Superior temporal gyrus (tissue), 1 donor: ENCODE results near the gene ZDHHC4.
"Not testable (repeated sequence)": the region's sequence is repeated elsewhere in the genome, so short reads cannot be mapped to it uniquely, and the experiment has no call there.

Experiments used
- DNase-seq: peaks from one replicate; pipeline ENCODE4 v3.0.0-alpha.2; 2016; ENCODE audit errors: extremely low spot score

Gene ZDHHC4

DNA sequence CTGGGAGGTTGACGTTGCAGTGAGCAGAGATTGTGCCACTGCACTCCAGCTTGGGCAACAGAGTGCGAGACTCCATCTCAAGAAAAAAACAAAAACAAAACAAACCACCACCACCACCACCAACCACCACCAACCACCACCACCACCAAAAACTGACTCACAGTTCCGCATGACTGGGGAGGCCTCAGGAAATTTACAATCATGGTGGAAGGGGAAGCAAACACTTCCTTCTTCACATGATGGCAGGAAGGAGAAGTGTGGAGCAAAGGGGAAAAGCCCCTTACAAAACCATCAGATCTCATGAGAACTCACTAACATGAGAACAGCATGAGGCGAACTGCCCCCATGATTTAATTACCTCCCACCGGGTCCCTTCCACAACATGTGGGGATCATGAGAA is 57.7 kb downstream of the ZDHHC4 start:
- not testable (repeated sequence) for DNase-seq

DNA sequence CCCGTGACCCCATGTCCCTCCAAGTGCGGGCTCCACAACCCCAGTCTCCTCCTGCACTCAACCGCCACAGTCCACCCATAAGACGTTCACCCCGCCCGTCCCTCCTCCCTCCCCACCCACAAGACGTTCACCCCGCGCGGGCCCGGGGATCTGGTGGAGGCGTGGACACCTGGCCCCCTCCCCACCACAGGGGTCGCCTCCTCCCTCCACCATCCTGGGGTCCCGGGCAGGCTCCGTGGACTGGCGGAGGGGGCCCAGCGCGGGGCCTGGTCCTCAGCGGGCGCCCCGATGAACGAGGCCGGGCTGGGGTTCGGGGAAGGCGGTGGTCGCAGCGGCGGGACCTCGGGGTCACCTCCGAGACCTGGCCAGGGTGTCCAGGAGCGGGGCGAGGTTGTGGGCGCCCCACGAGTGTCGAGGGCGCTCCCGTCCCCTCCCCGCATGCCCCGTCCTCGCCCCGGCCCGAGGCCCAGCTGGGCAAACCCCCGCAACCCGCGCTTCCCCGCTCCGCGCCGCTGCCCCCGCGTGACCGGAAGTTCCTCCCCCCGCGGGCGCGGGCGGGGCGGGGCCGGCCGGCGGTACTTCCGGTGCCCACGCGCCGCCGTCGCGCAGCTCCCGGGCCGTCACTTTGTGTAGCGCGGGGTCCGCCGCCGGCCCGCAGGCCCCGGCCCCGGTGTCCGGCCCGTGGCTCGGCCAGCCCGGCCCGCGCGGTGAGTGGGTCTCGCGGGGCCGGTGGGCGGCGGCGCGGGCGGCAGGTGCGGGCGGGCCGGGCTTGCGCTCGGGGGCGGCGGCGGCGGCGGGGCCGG is 59.7 kb downstream of the ZDHHC4 start, which contains the start of gene ZNF316:
Gene ZNF316 (plus strand): TSS at position 578 of the 803 bp plus-strand sequence. CDS start 5,092 bp downstream, outside the sequence.
- peak; percentile 60 for DNase-seq

DNA sequence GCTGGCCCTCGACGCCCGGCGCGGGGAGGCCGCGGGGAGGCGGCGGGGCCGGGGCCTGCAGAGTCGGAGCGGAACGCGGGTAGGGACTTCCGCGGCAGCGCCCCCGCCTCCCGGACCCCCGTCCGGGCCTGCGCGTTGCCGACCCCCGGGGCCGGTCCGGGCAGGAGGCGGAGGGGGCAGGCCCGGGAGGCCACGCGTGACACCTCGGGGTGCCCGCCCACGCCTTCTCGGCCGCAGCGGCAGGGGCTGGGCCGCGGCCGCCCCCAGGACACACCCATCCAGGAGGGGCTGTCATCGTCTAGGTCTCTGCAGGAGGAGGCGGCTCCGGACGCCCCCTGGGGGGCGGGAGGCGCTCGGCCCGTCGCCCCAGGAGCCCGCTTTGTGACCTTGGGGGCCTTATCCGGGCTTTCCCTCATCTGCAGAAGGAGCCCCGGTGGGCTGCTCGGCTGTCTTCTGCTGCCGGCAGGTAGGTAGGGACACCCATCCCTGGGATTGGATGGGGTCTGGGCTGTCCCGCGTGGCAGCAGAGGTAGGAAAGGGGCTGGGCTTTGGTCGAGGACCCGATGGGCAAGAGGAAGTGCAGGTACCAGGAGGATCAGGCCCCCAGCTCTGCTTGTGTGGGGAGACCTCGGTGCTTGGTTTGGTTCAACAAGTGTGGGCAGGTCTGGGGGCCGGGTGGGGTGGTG is 60.4 kb downstream of the ZDHHC4 start:
- DNase-seq = no peak
